Measurements from ENCODE around the gene SPTBN4. TPM values are rescaled to one million over a fixed set of nuclear protein-coding genes. Genes with fewer than 3 reads are reported as not detected.

The SPTBN4 gene
- total and polyA plus RNA-seq, 10 of the 15 experiments (the other 5 are each of a cell fraction or from before 2014, with no cell fraction given) = 0.04 to 1.1 (median 0.34) TPM; not detected in 1

DNA sequence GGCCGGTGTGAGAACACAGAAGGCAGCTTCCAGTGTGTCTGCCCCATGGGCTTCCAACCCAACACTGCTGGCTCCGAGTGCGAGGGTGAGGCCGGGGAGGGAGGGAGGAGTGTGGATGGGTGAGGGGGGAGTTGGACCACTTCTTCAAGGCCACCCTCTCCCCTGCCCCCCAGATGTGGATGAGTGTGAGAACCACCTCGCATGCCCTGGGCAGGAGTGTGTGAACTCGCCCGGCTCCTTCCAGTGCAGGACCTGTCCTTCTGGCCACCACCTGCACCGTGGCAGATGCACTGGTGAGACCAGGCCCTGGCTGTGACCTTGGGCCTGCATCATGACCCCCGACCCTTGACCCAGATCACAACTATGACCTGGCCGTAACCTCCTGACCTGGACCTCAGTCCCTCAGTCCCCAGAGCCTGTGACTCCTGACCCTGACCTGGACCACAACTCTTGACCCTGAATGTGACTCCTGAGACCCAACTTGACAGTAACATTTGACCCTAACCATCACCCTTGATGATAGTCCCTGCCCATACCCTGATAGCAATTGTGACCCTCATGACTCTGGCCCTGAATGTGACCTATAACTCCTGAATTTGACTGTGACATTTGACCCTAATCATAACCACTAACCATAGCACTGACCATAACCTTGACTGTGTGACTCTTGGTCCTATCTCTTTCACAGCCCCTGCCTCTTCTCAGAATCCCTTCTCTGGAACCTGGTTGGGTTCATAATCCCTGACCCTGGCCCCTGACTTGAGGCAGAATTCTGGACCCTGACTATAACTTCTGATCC, 145.3 kb downstream of the SPTBN4 start:
- no peak for DNase-seq (ENCODE audit: low read depth, low spot score)
- intact Hi-C loops (cut with micrococcal nuclease; ENCODE audit: unreplicated experiment) = no loop called here
- H3K9me3 ChIP-seq (replicated peaks; ENCODE audit: control insufficient read depth, insufficient read depth, low read length) = no peaks in the 10 kb centered on the region
- POLR2A ChIA-PET = no interaction called here
- WGBS (ENCODE audit: insufficient coverage, insufficient replicate concordance, low lambda C conversion rate, missing lambda C conversion rate) = 71% methylated on average over 10 of the region's 10 CpGs
- SMC1A ChIA-PET (ENCODE audit: uncharacterized antibody, unreplicated experiment) = no interaction called here
- no peaks in the 10 kb centered on the region; a peak in 1 of 4 replicates for H3K27me3 ChIP-seq (replicated peaks in 1 of 2; ENCODE audit: control insufficient read depth in 2 of 2, insufficient read depth in 2 of 2, low read length in 1 of 2)
- CTCF ChIA-PET = interaction anchor here (0.6 kb wide), 1 partner anchor 135 kb away, joined by 3 read pairs; no protein-coding TSS in a partner anchor
- in situ Hi-C loops (cut with MboI) = no loop called here
- no TSS peak for BruUV-seq (replicated peaks)
- no peak overlapping the region for H3K9ac ChIP-seq (ENCODE audit: control insufficient read depth, insufficient read depth, low read length)
- no peaks in the 10 kb centered on the region for H3K79me2 ChIP-seq (ENCODE audit: control insufficient read depth, insufficient read depth, low read length)
- H2AFZ ChIP-seq (ENCODE audit: control insufficient read depth, low read depth, low read length) = no peak overlapping the region
- TF ChIP-seq NR2F1 (conservative IDR thresholded peaks at IDR 0.05) = peak; percentile 69
- TF ChIP-seq IKZF2 (IDR thresholded peaks at IDR 0.05) = no peak
- RAD21 ChIA-PET (ENCODE audit: unreplicated experiment) = no interaction called here
- no peaks in the 10 kb centered on the region for H3K36me3 ChIP-seq (ENCODE audit: control insufficient read depth in 2 of 2, insufficient read depth in 2 of 2, low read length in 1 of 2)
- no peak overlapping the region for H3K4me2 ChIP-seq (ENCODE audit: control insufficient read depth, insufficient read depth)
- H3K27ac ChIP-seq (ENCODE audit: control insufficient read depth, insufficient read depth) = no peak overlapping the region
- H4K20me1 ChIP-seq (ENCODE audit: control insufficient read depth, insufficient read depth) = no peaks in the 10 kb centered on the region
- H3K4me1 ChIP-seq (ENCODE audit: control insufficient read depth, insufficient read depth, low read length) = peaks cover 12% of the 10 kb centered on the region
- no peak for ATAC-seq
- no peak overlapping the region for H3K4me3 ChIP-seq
- no peak for FAIRE-seq

GRCh38 chr19:40612831-40613689, 146.3 kb downstream of the SPTBN4 start:
- peaks cover 12% of the 10 kb centered on the region for H3K4me1 ChIP-seq (ENCODE audit: control insufficient read depth, insufficient read depth, low read length)
- peak; percentile 49 for FAIRE-seq
- H3K9me3 ChIP-seq (replicated peaks; ENCODE audit: control insufficient read depth, insufficient read depth, low read length) = no peaks in the 10 kb centered on the region
- H3K4me3 ChIP-seq = peak overlapping the region; percentile 98
- in situ Hi-C loops (cut with MboI) = no loop called here
- intact Hi-C loops (cut with micrococcal nuclease; ENCODE audit: unreplicated experiment) = no loop called here
- peak overlapping the region; percentile 53; the same call in 1 of the 2 replicates for H3K9ac ChIP-seq (ENCODE audit: control insufficient read depth, insufficient read depth, low read length)
- ChIA-PET POLR2A (interaction anchor here (0.6 to 3.9 kb wide), 5 partner anchors 8 to 187 kb away, joined by 3 to 24 read pairs (median 3); partner anchors contain the start of genes RAB4B and SERTAD1), CTCF (interaction anchor here (0.6 to 1.4 kb wide), 5 partner anchors 10 to 136 kb away, joined by 3 to 13 read pairs (median 3); no protein-coding TSS in a partner anchor), RAD21 (ENCODE audit: unreplicated experiment) (interaction anchor here (0.7 to 1.0 kb wide), 4 partner anchors 9 to 642 kb away, joined by 3 to 4 read pairs (median 4); partner anchors contain the start of gene PSMC4), SMC1A (ENCODE audit: uncharacterized antibody, unreplicated experiment) (interaction anchor here (1.3 to 1.4 kb wide), 2 partner anchors 22 to 170 kb away, joined by 3 to 5 read pairs; no protein-coding TSS in a partner anchor)
- DNase-seq (ENCODE audit: low read depth, low spot score) = no peak
- peak overlapping the region; percentile 95 for H3K4me2 ChIP-seq (ENCODE audit: control insufficient read depth, insufficient read depth)
- H3K27ac ChIP-seq (ENCODE audit: control insufficient read depth, insufficient read depth) = peak overlapping the region; percentile 28; the same call in 1 of the 2 replicates
- peak overlapping the region; percentile 65 for H2AFZ ChIP-seq (ENCODE audit: control insufficient read depth, low read depth, low read length)
- H3K79me2 ChIP-seq (ENCODE audit: control insufficient read depth, insufficient read depth, low read length) = no peaks in the 10 kb centered on the region
- 35% methylated on average over 45 of the region's 50 CpGs for whole genome bisulfite sequencing (ENCODE audit: insufficient coverage, insufficient replicate concordance, low lambda C conversion rate, missing lambda C conversion rate)
- H4K20me1 ChIP-seq (ENCODE audit: control insufficient read depth, insufficient read depth) = no peaks in the 10 kb centered on the region
- no peaks in the 10 kb centered on the region for H3K36me3 ChIP-seq (ENCODE audit: control insufficient read depth in 2 of 2, insufficient read depth in 2 of 2, low read length in 1 of 2)
- H3K27me3 ChIP-seq (replicated peaks in 1 of 2; ENCODE audit: control insufficient read depth in 2 of 2, insufficient read depth in 2 of 2, low read length in 1 of 2) = no peaks in the 10 kb centered on the region; a peak in 1 of 4 replicates
- no TSS peak for BruUV-seq (replicated peaks)
- ATAC-seq = peak; percentile 18
- TF ChIP-seq ZNF217 (IDR thresholded peaks at IDR 0.05) (no peak), NR2C1 (IDR thresholded peaks at IDR 0.05) (no peak), ZNF207 (IDR thresholded peaks at IDR 0.05; ENCODE audit: borderline replicate concordance) (peak; percentile 43; the same call in 1 of the 2 replicates), RELA (IDR thresholded peaks at IDR 0.05; ENCODE audit: borderline replicate concordance, partially characterized antibody) (peak; percentile 48), MYC (IDR thresholded peaks at IDR 0.05; ENCODE audit: insufficient read depth, insufficient read length, insufficient replicate concordance, low read length, severe bottlenecking) (no peak)
- TF ChIP-seq, protein P1, sequence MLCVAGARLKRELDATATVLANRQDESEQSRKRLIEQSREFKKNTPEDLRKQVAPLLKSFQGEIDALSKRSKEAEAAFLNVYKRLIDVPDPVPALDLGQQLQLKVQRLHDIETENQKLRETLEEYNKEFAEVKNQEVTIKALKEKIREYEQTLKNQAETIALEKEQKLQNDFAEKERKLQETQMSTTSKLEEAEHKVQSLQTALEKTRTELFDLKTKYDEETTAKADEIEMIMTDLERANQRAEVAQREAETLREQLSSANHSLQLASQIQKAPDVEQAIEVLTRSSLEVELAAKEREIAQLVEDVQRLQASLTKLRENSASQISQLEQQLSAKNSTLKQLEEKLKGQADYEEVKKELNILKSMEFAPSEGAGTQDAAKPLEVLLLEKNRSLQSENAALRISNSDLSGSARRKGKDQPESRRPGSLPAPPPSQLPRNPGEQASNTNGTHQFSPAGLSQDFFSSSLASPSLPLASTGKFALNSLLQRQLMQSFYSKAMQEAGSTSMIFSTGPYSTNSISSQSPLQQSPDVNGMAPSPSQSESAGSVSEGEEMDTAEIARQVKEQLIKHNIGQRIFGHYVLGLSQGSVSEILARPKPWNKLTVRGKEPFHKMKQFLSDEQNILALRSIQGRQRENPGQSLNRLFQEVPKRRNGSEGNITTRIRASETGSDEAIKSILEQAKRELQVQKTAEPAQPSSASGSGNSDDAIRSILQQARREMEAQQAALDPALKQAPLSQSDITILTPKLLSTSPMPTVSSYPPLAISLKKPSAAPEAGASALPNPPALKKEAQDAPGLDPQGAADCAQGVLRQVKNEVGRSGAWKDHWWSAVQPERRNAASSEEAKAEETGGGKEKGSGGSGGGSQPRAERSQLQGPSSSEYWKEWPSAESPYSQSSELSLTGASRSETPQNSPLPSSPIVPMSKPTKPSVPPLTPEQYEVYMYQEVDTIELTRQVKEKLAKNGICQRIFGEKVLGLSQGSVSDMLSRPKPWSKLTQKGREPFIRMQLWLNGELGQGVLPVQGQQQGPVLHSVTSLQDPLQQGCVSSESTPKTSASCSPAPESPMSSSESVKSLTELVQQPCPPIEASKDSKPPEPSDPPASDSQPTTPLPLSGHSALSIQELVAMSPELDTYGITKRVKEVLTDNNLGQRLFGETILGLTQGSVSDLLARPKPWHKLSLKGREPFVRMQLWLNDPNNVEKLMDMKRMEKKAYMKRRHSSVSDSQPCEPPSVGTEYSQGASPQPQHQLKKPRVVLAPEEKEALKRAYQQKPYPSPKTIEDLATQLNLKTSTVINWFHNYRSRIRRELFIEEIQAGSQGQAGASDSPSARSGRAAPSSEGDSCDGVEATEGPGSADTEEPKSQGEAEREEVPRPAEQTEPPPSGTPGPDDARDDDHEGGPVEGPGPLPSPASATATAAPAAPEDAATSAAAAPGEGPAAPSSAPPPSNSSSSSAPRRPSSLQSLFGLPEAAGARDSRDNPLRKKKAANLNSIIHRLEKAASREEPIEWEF (IDR thresholded peaks at IDR 0.05; ENCODE audit: insufficient replicate concordance, low read depth, low read length) = no peak
